ENCODE measurements around the gene PLD3.
A peak's percentile ranks its signal among the peaks of the same experiment; 100 is the strongest.

PLD3 gene

DNA sequence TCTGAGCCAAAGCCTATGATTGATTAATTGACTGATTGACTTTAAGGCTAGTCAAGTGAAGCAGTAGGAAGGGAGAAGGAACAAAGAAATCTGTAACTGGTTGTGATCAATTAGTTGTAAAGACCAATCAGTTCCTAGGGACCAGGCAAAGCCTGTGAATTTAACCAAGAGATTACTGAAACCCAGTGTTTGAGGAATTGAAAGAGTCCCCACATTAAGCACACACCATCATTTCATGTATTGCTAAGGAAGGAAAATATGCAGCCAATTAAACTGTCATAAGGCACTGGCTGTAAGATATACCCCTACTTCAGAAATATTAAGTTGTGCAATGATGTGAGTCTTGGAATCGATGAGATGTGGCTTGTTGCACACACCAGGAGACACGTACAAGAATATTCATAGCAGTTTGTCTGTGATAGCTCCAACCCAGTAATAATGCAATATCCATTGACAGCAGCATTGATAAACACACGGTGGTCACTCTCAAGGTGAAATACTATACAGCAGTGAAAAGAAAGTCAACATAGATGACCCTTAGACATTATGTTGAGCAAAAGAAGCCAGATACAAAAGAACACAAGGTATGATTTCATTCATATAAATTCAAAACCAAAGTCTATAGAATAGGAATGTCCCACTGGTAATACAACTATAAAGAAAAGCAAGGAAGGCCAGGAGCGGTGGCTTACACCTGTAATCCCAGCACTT lies 9.3 kb upstream of the PLD3 start:
- Histone ChIP-seq H3K4me3 (no peak overlapping the region), H3K4me1 (no peaks in the 10 kb centered on the region), H3K36me3 (replicated peaks) (peaks cover 20% of the 10 kb centered on the region), H3K9me3 (no peaks in the 10 kb centered on the region), H3K27me3 (ENCODE audit: low read depth) (no peaks in the 10 kb centered on the region)
- in situ Hi-C loops (cut with MboI; ENCODE audit: low sequenced_read_pairs), result no loop called here
- DNase-seq (ENCODE audit: low spot score in 2 of 2), result no peak

DNA sequence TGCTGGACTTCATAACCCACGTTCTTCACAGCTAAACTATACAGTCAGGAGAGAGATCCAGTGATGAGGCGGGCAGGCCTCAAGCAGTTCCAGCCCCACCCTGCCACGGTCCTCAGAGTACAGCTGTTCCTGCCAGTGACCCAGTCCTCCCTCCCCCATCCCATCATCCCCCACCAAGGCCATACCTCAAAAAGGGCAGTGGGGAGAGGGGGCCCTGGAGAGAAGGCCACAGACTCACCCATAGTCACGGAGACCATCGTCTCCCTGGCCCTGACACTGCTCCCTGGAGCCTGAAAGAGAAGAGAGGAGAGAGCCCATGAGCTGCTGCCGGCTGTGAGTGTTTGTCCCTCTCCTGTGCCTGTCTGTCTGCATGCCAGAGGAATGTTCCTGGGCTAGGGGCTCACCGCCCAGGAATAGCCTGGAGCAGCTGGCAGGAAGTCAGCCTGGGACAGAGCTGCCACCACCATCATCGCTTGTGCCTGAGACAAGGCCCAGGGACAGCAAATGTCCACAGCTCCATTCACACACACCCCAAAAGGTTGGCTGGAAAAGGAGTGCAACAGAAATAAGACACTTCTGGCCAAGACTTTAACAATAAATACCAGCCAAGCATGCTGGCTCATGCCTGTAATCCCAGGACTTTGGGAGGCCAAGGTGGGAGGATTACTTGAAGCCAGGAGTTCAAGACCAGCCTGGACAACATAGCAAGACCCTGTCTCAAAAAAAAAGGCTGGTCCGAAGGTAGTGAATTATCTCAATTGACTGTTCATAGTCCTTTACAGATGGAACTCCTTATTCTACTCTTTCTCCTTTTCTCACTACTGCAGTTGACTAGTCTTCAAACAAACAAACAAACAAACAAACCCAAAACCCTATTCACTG lies 6.7 kb upstream of the PLD3 start:
- peaks cover 1% of the 10 kb centered on the region; the same call in 1 of the 2 replicates for H3K4me1 ChIP-seq
- no peak overlapping the region for H3K4me3 ChIP-seq
- in situ Hi-C loops (cut with MboI; ENCODE audit: low sequenced_read_pairs), result no loop called here
- H3K27me3 ChIP-seq (ENCODE audit: low read depth), result no peaks in the 10 kb centered on the region
- DNase-seq (ENCODE audit: low spot score in 2 of 2), result no peak
- no peaks in the 10 kb centered on the region for H3K9me3 ChIP-seq
- peaks cover 9% of the 10 kb centered on the region for H3K36me3 ChIP-seq (replicated peaks)

DNA sequence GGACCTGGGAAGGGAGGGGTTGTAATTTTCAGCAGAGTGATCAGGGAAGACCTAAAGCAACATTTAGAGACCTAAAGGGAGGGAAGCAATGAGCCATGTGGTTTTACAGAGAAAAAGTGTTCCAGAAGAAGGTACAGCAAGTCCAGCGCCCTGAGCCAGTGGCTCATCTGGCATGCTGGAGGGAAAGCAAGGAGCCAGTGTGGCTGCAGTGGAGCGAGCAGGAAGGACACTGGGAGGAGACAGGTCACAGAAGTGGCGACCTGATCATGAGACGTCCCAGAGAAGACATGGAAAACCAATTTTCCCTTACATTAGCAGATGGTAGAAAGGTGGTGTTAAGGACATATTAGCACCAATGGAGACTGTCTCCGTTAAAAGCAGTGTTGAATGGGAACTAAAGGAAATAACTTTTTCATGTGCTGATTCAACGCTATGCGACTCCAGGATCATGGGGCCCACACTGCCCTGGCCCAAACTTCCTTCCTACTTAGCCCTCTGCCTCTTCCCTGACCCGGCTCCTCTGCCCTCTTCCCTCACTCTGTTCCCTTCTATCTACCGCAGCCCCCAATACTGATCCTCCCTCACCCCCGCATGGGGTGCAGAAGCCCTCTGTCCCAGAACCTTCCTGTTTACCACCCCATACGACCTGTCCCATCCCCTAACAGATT lies 5.7 kb upstream of the PLD3 start:
- in situ Hi-C loops (cut with MboI; ENCODE audit: low sequenced_read_pairs), result no loop called here
- H3K36me3 ChIP-seq (replicated peaks), result peaks cover 9% of the 10 kb centered on the region

DNA sequence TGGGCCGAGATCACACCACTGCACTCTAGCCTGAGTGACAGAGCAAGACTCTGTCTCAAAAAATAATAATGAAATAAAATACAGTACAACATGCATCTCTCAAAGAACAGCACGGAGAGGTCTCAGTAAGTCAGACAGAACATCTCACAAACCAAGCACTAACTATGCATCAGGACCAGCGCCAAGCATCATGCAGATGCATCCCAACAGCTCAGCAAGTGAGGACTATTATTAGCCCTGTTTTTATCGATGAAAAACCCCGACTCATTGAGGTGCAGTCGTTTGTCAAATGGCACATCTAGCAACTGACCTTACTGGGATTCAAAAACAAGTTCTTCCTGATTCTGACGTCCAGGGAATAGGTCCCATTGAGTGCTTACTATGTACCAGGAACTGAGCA lies 4.1 kb upstream of the PLD3 start:
- Histone ChIP-seq H3K36me3 (replicated peaks) (peaks cover 9% of the 10 kb centered on the region), H3K9me3 (no peaks in the 10 kb centered on the region), H3K4me1 (peaks cover 9% of the 10 kb centered on the region), H3K4me3 (no peak overlapping the region), H3K27me3 (ENCODE audit: low read depth) (no peaks in the 10 kb centered on the region)
- DNase-seq (ENCODE audit: low spot score in 2 of 2), result no peak
- in situ Hi-C loops (cut with MboI; ENCODE audit: low sequenced_read_pairs), result no loop called here

More for the DNA sequence above, 5.7 kb upstream of the PLD3 start:
- Histone ChIP-seq H3K9me3 (no peaks in the 10 kb centered on the region), H3K4me3 (no peak overlapping the region), H3K4me1 (peaks cover 9% of the 10 kb centered on the region), H3K27me3 (ENCODE audit: low read depth) (no peaks in the 10 kb centered on the region)
- no peak for DNase-seq (ENCODE audit: low spot score in 2 of 2)

DNA sequence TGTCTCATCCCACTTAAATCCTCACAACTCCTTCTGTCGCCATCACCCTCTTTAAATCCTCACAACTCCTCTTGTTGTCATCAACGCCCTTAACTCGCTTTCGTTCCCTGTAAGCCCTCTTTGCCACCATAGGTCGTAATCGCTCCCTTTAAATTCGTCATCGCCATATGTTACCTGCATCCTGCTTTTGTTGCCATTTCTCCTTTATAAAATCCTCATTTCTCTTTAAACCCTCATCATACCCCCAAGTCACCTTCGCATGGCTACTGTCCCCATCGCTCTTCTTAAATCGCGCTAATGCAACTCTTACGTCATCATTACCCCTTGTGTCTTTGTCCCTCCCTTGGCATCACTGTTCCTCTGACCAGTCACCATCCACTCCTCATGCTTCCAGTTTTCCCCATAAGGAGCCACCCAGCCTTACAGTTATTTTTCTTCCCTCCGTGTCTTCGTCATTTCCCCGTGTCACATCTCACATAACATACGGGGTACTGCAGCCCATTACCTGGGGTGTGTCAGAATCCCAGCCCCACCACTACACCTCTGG lies 539 bp downstream of the PLD3 start:
- Histone ChIP-seq H3K27me3 (ENCODE audit: low read depth) (no peaks in the 10 kb centered on the region), H3K4me1 (peaks cover 9% of the 10 kb centered on the region), H3K9me3 (no peaks in the 10 kb centered on the region), H3K4me3 (peak overlapping the region; percentile 74), H3K36me3 (replicated peaks) (no peaks in the 10 kb centered on the region; the same call in 1 of the 2 replicates)
- in situ Hi-C loops (cut with MboI; ENCODE audit: low sequenced_read_pairs), result no loop called here
- peak in 1 of 2 experiments; percentile 37 for DNase-seq (ENCODE audit: low spot score in 2 of 2)

DNA sequence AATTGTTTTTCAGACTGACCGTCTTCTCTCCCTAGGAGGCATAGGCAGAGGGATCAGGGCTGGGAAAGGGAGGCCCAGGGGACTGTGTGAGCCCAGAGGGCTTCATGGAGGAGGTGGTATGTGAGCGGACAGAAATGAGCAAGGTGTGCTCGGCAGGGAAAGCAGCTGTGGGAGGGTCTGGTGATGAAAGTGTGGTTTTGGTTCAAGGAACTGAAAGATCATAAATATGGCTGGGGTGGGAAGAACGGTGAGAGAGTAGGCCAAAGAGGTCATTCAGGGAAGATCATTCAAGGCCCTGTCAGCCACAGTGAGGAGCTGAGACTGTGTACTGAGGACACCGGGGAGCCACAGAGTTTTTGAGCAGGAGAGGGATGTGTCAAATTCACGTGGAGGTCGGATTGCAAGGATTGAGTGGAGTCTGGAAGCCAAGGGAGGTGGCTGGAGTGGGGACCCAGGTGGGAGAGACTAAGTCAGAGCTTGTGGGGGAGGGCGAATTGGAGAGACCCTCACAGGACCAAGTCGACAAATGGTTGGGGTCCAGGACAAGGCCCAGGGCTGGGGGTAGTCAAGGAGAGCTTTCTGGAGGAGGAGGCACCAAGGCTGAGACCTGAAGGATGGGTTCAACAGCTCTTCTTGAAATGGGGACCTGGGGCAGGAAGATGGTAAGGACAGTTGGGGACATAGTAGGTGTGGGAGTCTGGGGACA lies 7.6 kb downstream of the PLD3 start:
- Histone ChIP-seq H3K27me3 (ENCODE audit: low read depth) (no peaks in the 10 kb centered on the region), H3K4me1 (no peaks in the 10 kb centered on the region), H3K36me3 (replicated peaks) (no peaks in the 10 kb centered on the region), H3K9me3 (no peaks in the 10 kb centered on the region), H3K4me3 (no peak overlapping the region)
- in situ Hi-C loops (cut with MboI; ENCODE audit: low sequenced_read_pairs), result no loop called here
- DNase-seq (ENCODE audit: low spot score in 2 of 2), result no peak

DNA sequence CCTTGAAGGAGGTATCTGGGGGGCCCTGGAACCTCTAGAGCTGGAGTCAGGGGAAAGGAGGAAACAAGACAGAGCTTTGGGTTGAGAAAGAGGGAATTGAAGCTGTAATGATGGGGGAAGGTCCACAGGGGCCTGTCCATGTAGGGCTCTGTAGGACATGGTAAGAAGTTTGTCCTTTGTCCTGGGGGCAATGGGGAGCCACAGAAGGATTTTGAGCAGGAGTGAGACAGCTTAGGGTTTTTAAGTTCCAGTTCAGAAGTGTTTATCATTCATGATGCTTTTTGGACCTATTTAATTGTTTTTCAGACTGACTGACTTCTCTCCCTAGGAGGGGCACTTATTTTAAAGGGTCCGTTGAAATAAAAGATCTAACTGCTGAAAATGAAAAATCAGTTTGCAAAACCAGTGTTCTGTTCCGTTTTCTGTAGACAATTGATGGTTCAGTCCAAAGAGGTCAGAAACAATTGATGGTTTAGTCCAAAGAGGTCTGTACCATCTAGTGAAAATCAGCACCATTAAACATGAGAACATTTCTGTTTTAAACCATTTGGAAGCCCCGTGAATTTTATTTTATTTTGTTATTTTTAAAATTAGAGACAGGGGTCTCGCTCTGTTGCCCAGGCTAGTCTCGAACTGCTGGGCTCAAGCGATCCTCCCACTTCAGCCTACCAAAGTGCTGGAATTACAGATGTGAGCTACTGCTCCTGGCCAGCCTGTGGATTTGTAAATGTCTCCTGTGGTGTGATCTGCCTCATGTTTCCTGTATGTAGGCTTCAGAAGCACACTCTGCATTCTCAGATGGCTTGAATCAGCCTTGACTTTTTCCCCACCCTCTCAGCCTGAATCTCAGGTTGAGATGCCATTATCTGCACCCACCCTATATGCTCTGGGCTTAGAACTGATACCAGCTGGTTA lies 8.4 kb downstream of the PLD3 start:
- in situ Hi-C loops (cut with MboI; ENCODE audit: low sequenced_read_pairs), result no loop called here
- H3K9me3 ChIP-seq, result no peaks in the 10 kb centered on the region

DNA sequence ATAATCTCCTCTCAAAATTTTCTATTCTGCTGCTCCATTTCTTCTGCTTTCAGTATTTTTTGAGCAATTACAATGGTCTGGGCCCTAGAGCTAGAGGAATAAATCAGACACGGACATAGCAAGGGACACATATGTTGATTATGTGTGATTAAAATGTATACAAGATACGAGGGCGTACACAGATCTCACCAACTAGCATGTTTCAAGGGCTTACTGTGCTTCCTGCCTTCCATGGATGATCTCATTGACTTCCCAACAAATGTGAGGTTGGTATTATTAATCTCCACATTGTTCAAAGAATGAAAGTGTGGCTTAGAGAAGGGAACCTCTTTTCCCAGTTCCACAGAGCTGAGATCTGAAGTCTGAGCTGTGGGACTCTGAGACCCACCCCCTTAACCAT lies 9.1 kb downstream of the PLD3 start:
- H3K4me3 ChIP-seq, result no peak overlapping the region
- no peaks in the 10 kb centered on the region for H3K9me3 ChIP-seq
- no peak for DNase-seq (ENCODE audit: low spot score in 2 of 2)
- in situ Hi-C loops (cut with MboI; ENCODE audit: low sequenced_read_pairs), result no loop called here
- no peaks in the 10 kb centered on the region for H3K4me1 ChIP-seq
- H3K36me3 ChIP-seq (replicated peaks), result no peaks in the 10 kb centered on the region
- H3K27me3 ChIP-seq (ENCODE audit: low read depth), result no peaks in the 10 kb centered on the region

More for the DNA sequence above, 8.4 kb downstream of the PLD3 start:
- DNase-seq (ENCODE audit: low spot score in 2 of 2), result no peak
- Histone ChIP-seq H3K4me3 (no peak overlapping the region), H3K27me3 (ENCODE audit: low read depth) (no peaks in the 10 kb centered on the region), H3K4me1 (no peaks in the 10 kb centered on the region), H3K36me3 (replicated peaks) (no peaks in the 10 kb centered on the region)

DNA sequence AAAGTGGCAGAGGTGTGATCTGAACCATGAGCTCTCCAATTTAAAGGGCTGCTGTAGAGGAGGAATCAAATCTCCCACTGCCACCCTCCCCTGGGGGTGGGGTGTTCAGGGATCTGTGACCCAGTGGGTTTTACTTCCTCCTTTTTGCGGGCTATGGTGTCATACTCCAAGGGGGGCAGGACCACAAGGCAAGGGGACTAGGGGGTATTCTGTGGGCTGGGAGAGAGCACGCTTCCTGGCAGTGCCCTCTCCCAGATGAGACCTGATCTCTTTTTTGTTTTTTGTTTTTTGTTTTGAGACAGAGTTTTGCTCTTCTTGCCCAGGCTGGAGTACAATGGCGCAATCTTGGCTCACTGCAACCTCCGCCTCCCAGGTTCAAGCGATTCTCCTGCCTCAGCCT lies 10.3 kb downstream of the PLD3 start:
- in situ Hi-C loops (cut with MboI; ENCODE audit: low sequenced_read_pairs), result no loop called here
- Histone ChIP-seq H3K36me3 (replicated peaks) (no peaks in the 10 kb centered on the region), H3K27me3 (ENCODE audit: low read depth) (no peaks in the 10 kb centered on the region), H3K9me3 (no peaks in the 10 kb centered on the region), H3K4me1 (no peaks in the 10 kb centered on the region), H3K4me3 (no peak overlapping the region)
- no peak for DNase-seq (ENCODE audit: low spot score in 2 of 2)

DNA sequence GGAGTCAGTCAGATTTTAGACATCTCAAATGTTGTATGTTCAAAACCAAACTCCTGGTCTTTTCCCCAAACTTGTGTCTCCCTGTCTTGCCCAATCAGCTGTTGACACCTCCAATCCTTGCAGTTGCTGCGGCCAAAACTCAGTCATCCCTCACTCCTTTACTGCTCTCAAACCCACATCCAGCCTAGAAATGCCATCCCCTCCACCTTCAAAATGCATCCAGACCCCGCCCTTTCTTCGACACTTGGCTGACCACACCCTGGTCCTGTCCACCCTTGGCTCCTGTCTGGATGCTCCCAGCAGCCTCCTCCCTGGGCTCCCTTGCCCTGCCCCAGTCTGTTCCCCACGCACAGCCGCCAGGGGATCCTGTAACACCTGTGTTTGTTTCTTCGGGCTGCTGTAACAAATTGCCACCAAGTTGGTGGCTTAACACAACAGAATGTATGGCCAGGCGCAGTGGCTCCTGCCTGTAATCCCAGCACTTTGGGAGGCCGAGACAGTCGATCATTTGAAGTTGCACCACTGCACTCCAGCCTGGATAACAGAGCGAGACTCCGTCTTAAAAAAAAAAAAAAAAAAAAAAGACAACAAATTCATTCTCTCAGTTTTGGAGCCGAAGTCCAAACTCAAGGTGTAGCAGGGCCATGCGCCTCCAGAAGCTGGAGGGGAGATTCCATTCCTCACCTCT lies 11.7 kb downstream of the PLD3 start:
- Histone ChIP-seq H3K4me3 (no peak overlapping the region), H3K9me3 (no peaks in the 10 kb centered on the region), H3K4me1 (no peaks in the 10 kb centered on the region), H3K36me3 (replicated peaks) (no peaks in the 10 kb centered on the region), H3K27me3 (ENCODE audit: low read depth) (no peaks in the 10 kb centered on the region)
- no peak for DNase-seq (ENCODE audit: low spot score in 2 of 2)
- in situ Hi-C loops (cut with MboI; ENCODE audit: low sequenced_read_pairs), result no loop called here

DNA sequence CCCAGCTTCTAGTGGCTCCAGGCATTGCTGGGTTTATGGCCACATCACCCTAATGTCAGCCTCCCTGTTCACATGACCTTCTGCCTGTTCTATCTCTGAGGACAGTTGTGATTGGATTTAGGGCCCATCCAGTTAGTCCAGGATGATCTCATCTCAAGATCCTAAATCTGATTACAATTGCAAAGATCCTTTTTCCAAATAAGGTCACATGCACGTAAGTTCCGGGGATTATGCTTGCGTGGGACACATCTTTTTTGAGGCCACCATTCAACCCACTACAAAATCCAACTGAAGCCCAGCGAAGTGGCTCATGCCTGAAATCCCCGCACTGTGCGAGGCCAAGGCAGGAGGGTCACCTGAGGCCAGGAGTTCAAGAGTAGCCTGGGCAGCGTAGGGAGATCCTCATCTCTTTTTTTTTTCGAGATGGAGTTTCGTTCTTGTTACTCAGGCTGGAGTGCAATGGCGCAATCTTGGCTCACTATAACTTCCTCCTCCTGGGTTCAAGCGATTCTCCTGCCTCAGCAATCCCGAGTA lies 12.3 kb downstream of the PLD3 start:
- Histone ChIP-seq H3K4me1 (no peaks in the 10 kb centered on the region), H3K27me3 (ENCODE audit: low read depth) (no peaks in the 10 kb centered on the region), H3K9me3 (no peaks in the 10 kb centered on the region), H3K36me3 (replicated peaks) (no peaks in the 10 kb centered on the region), H3K4me3 (no peak overlapping the region)
- DNase-seq (ENCODE audit: low spot score in 2 of 2), result no peak
- in situ Hi-C loops (cut with MboI; ENCODE audit: low sequenced_read_pairs), result no loop called here

DNA sequence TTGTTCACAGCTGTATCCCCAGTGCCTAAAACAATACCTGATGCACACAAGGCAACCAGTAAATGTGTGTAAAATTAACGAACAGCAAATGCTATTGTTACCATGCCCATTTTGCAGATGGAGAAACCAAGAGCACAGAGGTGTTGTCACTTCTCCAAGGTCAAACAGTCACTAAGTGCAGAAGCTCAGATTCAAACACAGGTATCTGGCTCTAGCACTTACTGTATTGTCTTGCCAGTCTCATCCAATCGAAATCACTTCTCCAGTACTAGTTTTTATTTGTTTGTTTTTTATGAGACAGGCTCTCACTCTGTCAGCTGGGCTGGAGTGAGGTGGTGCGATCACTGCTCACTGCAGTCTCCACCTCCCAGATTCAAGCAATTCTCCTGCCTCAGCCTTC lies 13.7 kb downstream of the PLD3 start:
- no peak overlapping the region for H3K4me3 ChIP-seq
- no peaks in the 10 kb centered on the region; the same call in 1 of the 2 replicates for H3K36me3 ChIP-seq (replicated peaks)
- H3K9me3 ChIP-seq, result no peaks in the 10 kb centered on the region
- no peaks in the 10 kb centered on the region for H3K27me3 ChIP-seq (ENCODE audit: low read depth)
- in situ Hi-C loops (cut with MboI; ENCODE audit: low sequenced_read_pairs), result no loop called here
- H3K4me1 ChIP-seq, result no peaks in the 10 kb centered on the region
- no peak for DNase-seq (ENCODE audit: low spot score in 2 of 2)
